HepG2 (cell line): ENCODE data around the gene CRNKL1.

Experiments used
- POLR2A ChIP-seq, 2 experiments: IDR thresholded peaks; 2 replicates each; pipeline ENCODE4 v1.6.1; 2011; ENCODE audit warnings: low read depth in 2 of 2, low read length in 2 of 2, mild to moderate bottlenecking in 1 of 2, moderate library complexity in 1 of 2; ENCODE audit not compliant: insufficient read depth in 1 of 2
- ZNF773 ChIP-seq: sonication (generic); formaldehyde crosslinking; IDR thresholded peaks from 2 replicates; pipeline ENCODE4 v1.4.0; 2020; ENCODE audit warnings: missing genetic modification reagents, borderline replicate concordance
- TF ChIP-seq, protein P1 (sequence below): sonication (generic); formaldehyde crosslinking; IDR thresholded peaks from 2 replicates; pipeline ENCODE4 v1.8.0; 2022; ENCODE audit warnings: mild to moderate bottlenecking, missing genetic modification reagents, borderline replicate concordance
- TF ChIP-seq, protein P2 (sequence below): sonication (generic); formaldehyde crosslinking; IDR thresholded peaks from 2 replicates; pipeline ENCODE4 v1.4.0; 2020; ENCODE audit warnings: missing genetic modification reagents

DNA sequence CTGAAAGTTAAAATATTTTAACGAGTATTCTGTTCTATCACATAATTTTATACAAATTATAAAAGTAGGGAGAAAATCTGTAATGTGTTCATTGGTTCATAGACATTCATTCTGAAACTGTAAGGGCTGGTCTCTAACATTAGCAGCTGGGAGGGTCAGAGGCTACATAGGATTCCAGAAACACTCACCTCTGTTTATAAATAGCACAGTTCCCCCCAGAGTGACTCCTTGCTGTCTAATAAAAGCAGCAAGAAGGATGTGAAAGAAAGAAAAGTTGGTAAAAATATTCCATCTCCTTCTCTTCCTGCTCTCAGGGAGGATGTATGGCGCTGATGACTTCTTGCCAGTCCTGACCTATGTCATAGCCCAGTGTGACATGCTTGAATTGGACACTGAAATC is 60.4 kb downstream of the CRNKL1 start:
- TF ChIP-seq ZNF773 (CRISPR knock-in tag) (no peak), POLR2A (IDR thresholded peaks at IDR 0.05; ENCODE audit: insufficient read depth in 1 of 2, low read depth in 2 of 2, low read length in 2 of 2) (no peak)
- TF ChIP-seq, protein P1, sequence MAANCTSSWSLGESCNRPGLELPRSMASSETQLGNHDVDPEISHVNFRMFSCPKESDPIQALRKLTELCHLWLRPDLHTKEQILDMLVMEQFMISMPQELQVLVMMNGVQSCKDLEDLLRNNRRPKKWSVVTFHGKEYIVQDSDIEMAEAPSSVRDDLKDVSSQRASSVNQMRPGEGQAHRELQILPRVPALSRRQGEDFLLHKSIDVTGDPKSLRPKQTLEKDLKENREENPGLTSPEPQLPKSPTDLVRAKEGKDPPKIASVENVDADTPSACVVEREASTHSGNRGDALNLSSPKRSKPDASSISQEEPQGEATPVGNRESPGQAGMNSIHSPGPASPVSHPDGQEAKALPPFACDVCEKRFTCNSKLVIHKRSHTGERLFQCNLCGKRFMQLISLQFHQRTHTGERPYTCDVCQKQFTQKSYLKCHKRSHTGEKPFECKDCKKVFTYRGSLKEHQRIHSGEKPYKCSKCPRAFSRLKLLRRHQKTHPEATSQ (CRISPR knock-in tag), result no peak
- TF ChIP-seq, protein P2, sequence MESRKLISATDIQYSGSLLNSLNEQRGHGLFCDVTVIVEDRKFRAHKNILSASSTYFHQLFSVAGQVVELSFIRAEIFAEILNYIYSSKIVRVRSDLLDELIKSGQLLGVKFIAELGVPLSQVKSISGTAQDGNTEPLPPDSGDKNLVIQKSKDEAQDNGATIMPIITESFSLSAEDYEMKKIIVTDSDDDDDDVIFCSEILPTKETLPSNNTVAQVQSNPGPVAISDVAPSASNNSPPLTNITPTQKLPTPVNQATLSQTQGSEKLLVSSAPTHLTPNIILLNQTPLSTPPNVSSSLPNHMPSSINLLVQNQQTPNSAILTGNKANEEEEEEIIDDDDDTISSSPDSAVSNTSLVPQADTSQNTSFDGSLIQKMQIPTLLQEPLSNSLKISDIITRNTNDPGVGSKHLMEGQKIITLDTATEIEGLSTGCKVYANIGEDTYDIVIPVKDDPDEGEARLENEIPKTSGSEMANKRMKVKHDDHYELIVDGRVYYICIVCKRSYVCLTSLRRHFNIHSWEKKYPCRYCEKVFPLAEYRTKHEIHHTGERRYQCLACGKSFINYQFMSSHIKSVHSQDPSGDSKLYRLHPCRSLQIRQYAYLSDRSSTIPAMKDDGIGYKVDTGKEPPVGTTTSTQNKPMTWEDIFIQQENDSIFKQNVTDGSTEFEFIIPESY (CRISPR knock-in tag), result no peak
